HepG2 (cell line): Measurements from ENCODE around the gene NDEL1. TPM values are rescaled to one million over a fixed set of nuclear protein-coding genes. Genes with fewer than 3 reads are reported as not detected.
A peak's percentile ranks its signal among the peaks of the same experiment; 100 is the strongest.

Experiments used
- ARID2 ChIP-seq: sonication (generic); formaldehyde crosslinking; IDR thresholded peaks from 2 replicates; pipeline ENCODE4 v1.8.1; 2022; ENCODE audit warnings: mild to moderate bottlenecking, missing genetic modification reagents, borderline replicate concordance
- ARID3A ChIP-seq: IDR thresholded peaks from 2 replicates; pipeline ENCODE4 v1.6.1; 2012; ENCODE audit warnings: low read depth, low read length, improper control_type of control experiment
- ARID5B ChIP-seq: IDR thresholded peaks from 2 replicates; pipeline ENCODE4 v1.4.0; 2020; ENCODE audit warnings: mild to moderate bottlenecking, missing genetic modification reagents
- CREB1 ChIP-seq, 2 experiments: fragments of 450-650 bp in 1 of 2; IDR thresholded peaks; 2 replicates each; pipeline ENCODE4 v1.6.1; 2016 to 2017; ENCODE audit warnings: control low read depth in 1 of 2, mild to moderate bottlenecking in 1 of 2, missing compliant biosample characterization in 1 of 2, missing genetic modification characterization in 1 of 2
- ELF3 ChIP-seq: IDR thresholded peaks from 2 replicates; pipeline ENCODE4 v1.6.1; 2016; ENCODE audit warnings: missing genetic modification reagents, missing compliant biosample characterization
- FOXP1 ChIP-seq, 2 experiments: fragments of 450-650 bp in 1 of 2; IDR thresholded peaks; 2 replicates each; pipeline ENCODE4 v1.6.1; 2017 to 2018; ENCODE audit warnings: antibody characterized with exemption in 1 of 2
- MLX ChIP-seq: IDR thresholded peaks from 2 replicates; pipeline ENCODE4 v1.6.1; 2016
- NAIF1 ChIP-seq: sonication (generic); formaldehyde crosslinking; IDR thresholded peaks from 2 replicates; pipeline ENCODE4 v1.5.0; 2020; ENCODE audit warnings: mild to moderate bottlenecking, missing genetic modification reagents, borderline replicate concordance
- NONO ChIP-seq, 2 experiments: fragments of 450-650 bp in 1 of 2; sonication (generic) in 1 of 2; formaldehyde crosslinking in 1 of 2; IDR thresholded peaks in 1 of 2; conservative IDR thresholded peaks in 1 of 2; 2 replicates each; pipeline versions ENCODE4 v1.6.1 to v1.8.0; 2017 to 2022; ENCODE audit warnings: mild to moderate bottlenecking in 1 of 2, missing genetic modification reagents in 1 of 2, moderate library complexity in 1 of 2
- NR2C2 ChIP-seq: sonication (generic); formaldehyde crosslinking; IDR thresholded peaks from 2 replicates; pipeline ENCODE4 v1.4.0; 2020; ENCODE audit warnings: missing genetic modification reagents, mild to moderate bottlenecking, moderate library complexity, borderline replicate concordance
- NR2F6 ChIP-seq, 2 experiments: IDR thresholded peaks; 2 replicates each; pipeline ENCODE4 v1.6.1; 2016; ENCODE audit warnings: antibody characterized with exemption in 1 of 2, mild to moderate bottlenecking in 1 of 2
- PLSCR1 ChIP-seq: sonication (generic); formaldehyde crosslinking; IDR thresholded peaks from 2 replicates; pipeline ENCODE4 v1.5.0; 2020; ENCODE audit warnings: missing genetic modification reagents, mild to moderate bottlenecking, borderline replicate concordance
- RXRB ChIP-seq: IDR thresholded peaks from 2 replicates; pipeline ENCODE4 v1.6.1; 2016; ENCODE audit warnings: borderline replicate concordance, missing genetic modification reagents, missing compliant biosample characterization
- SAP130 ChIP-seq: IDR thresholded peaks from 2 replicates; pipeline ENCODE4 v1.6.1; 2016; ENCODE audit warnings: low read depth
- SRF ChIP-seq: IDR thresholded peaks from 2 replicates; pipeline ENCODE4 v1.6.1; 2011; ENCODE audit warnings: mild to moderate bottlenecking, low read depth, low read length, moderate library complexity
- ZBTB49 ChIP-seq: sonication (generic); formaldehyde crosslinking; IDR thresholded peaks from 2 replicates; pipeline ENCODE4 v1.4.0; 2020; ENCODE audit warnings: missing genetic modification reagents, borderline replicate concordance
- ZNF20 ChIP-seq: sonication (generic); formaldehyde crosslinking; IDR thresholded peaks from 2 replicates; pipeline ENCODE4 v1.4.0; 2020; ENCODE audit warnings: mild to moderate bottlenecking, moderate library complexity, missing genetic modification reagents
- ZNF264 ChIP-seq: sonication (generic); formaldehyde crosslinking; IDR thresholded peaks from 2 replicates; pipeline ENCODE4 v1.4.0; 2020; ENCODE audit warnings: missing genetic modification reagents
- ZNF367 ChIP-seq: sonication (generic); formaldehyde crosslinking; IDR thresholded peaks from 2 replicates; pipeline ENCODE4 v1.4.0; 2020; ENCODE audit warnings: missing genetic modification reagents, borderline replicate concordance
- ZSCAN22 ChIP-seq: sonication (generic); formaldehyde crosslinking; IDR thresholded peaks from 2 replicates; pipeline ENCODE4 v1.4.0; 2020; ENCODE audit warnings: mild to moderate bottlenecking, missing genetic modification reagents
- polyA plus RNA-seq, 8 experiments: library from polyadenylated mRNA; depleted of rRNA in 3 of 8; stranded (reverse) in 7 of 8; unstranded in 1 of 8; fragments of >200 nt; fragmentation: Illumina TruSeq in 4 of 8; extraction: Trizol in 4 of 8; gene quantifications; 2 replicates each; pipeline versions ENCODE4 v1.2.1 to v1.2.3, GENCODE V29; 2011 to 2016; ENCODE audit warnings: low read depth in 4 of 8, missing spikeins in 1 of 8, mixed read lengths in 1 of 8; ENCODE audit not compliant: insufficient read depth in 1 of 8
- total RNA-seq, 5 experiments: library from RNA; depleted of rRNA; stranded (reverse); fragments of >200 nt; fragmentation: Illumina TruSeq; extraction: Trizol; gene quantifications; 2 replicates each; pipeline ENCODE4 v1.2.3, GENCODE V29; 2016; ENCODE audit warnings: low read depth in 1 of 5

Gene NDEL1
- total and polyA plus RNA-seq, 2 of the 13 experiments (the other 11 are each of a cell fraction or from before 2014, with no cell fraction given) = 59.8 to 153 TPM

GRCh38 chr17:8448310-8448709 lies 12.6 kb downstream of the NDEL1 start (continued):
- TF ChIP-seq ARID3A (0 out of 2 replicates have a peak, but pooled peaks have one; percentile 26), ZNF264 (CRISPR knock-in tag) (0 out of 2 replicates have a peak, but pooled peaks have one; percentile 55), ARID2 (no peak), SAP130 (peak; percentile 47; the same call in 1 of the 2 replicates), ARID5B (CRISPR knock-in tag) (peak; percentile 81), RXRB (CRISPR knock-in tag) (peak; percentile 72; the same call in 1 of the 2 replicates), NR2F6 (IDR thresholded peaks at IDR 0.05) (peak; percentile 81), NR2F6 (CRISPR knock-in tag; IDR thresholded peaks at IDR 0.05) (peak; percentile 75), CREB1 (IDR thresholded peaks at IDR 0.05) (no peak), CREB1 (CRISPR knock-in tag; IDR thresholded peaks at IDR 0.05) (peak; percentile 37), ZNF20 (no peak), SRF (no peak), PLSCR1 (no peak), NAIF1 (CRISPR knock-in tag) (no peak), NR2C2 (CRISPR knock-in tag) (no peak), NONO (IDR thresholded peaks at IDR 0.05) (no peak), NONO (CRISPR knock-in tag; conservative IDR thresholded peaks at IDR 0.05) (no peak), MLX (CRISPR knock-in tag) (0 out of 2 replicates have a peak, but pooled peaks have one; percentile 28), ELF3 (CRISPR knock-in tag) (peak; percentile 18; the same call in 1 of the 2 replicates), FOXP1 (IDR thresholded peaks at IDR 0.05) (no peak), FOXP1 (CRISPR knock-in tag; IDR thresholded peaks at IDR 0.05) (peak; percentile 54; the same call in 1 of the 2 replicates), ZNF367 (CRISPR knock-in tag) (no peak), ZBTB49 (CRISPR knock-in tag) (no peak), ZSCAN22 (no peak)
